GM15510 (cell line): ENCODE measurements around the gene TIPIN.

Experiments used
- POLR2A ChIP-seq: IDR thresholded peaks from 3 replicates; pipeline ENCODE4 v1.6.1; 2011; ENCODE audit warnings: borderline replicate concordance; ENCODE audit not compliant: insufficient read length; ENCODE audit errors: extremely low read depth

TIPIN gene

GRCh38 chr15:66389098-66389858 lies 32.8 kb upstream of the TIPIN start:
- no peak for TF ChIP-seq POLR2A

DNA sequence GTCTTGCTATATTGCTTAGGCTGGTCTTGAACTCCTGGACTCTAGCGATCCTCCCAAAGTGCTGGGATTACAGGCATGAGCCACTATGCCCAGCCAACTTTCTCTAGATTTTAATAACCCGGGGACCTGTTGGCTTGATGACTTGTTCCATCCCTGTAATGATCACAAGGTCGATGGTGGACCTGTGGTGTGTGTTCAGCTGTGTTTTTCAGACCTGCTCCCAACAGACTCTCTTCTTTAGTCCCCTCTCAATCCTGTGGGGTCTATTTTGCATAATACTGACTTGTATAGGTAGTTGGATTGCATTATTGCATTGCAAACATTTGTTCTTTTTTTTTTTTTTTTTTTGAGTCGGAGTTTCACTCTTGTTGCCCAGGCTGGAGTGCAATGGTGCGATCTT lies 32.1 kb upstream of the TIPIN start:
- TF ChIP-seq POLR2A, result no peak

- no peak for TF ChIP-seq POLR2A
Measured at GRCh38 chr15:66388043-66388363, 31.5 kb upstream of the TIPIN start.

GRCh38 chr15:66387163-66388042 lies 30.9 kb upstream of the TIPIN start:
- no peak for TF ChIP-seq POLR2A

DNA sequence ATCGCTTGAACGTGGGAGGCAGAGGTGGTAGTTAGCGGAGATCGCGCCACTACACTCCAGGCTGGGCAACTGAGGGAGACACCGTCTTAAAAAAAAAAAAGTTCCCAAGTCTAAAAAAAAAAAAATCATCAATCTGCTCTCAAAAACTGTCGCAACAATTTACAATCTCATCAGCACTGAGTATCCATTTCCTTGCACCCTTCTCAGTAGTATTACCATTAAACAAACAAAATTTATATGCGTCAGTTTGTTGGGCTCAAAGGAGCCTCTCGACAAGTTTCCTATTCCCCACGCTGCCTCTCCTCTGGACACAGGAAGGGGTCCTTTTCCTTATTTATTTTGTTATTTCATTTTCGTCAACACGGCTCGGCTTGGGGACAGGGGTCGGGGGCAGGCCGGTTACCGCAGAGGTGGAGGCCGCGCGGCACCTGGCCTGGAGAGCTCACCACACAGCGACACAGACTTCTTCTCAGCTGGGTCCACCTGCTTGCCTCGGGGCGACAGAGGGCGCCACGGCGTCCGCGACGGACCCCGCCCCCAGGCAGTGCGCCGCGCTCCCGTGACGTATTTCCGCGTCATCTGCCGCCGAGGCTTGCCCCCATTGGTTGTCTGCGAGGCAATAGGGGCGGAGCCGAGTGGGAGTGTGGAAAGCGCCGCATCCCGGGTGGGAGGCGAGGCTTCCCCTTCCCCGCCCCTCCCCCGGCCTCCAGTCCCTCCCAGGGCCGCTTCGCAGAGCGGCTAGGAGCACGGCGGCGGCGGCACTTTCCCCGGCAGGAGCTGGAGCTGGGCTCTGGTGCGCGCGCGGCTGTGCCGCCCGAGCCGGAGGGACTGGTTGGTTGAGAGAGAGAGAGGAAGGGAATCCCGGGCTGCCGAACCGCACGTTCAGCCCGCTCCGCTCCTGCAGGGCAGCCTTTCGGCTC lies 30.0 kb upstream of the TIPIN start, which contains the start of gene MAP2K1:
TSS of gene MAP2K1 (plus strand) at position 709 of the 920 bp plus-strand sequence. CDS start 436 bp downstream, outside the sequence.
- peak; percentile 76 for TF ChIP-seq POLR2A

GRCh38 chr15:66378814-66379430 lies 22.4 kb upstream of the TIPIN start:
- no peak for TF ChIP-seq POLR2A

DNA sequence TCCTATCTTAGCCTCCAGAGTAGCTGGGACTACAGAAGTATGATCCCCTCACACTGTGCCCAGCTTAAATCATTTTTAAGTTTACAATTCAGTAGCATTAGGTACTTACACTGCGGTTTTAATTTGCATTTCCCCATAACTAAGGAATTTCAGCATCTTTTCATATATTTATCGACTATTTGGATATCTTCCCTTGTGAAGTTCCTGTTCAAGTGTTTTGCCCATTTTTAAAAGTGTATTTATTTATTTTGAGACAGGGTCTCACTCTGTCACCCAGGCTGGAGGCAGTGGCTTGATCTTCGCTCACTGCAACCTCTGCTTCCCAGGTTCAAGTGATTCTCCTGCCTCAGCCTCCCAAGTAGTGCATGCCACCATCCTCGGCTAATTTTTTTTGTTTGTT lies 17.7 kb upstream of the TIPIN start:
- no peak for TF ChIP-seq POLR2A

DNA sequence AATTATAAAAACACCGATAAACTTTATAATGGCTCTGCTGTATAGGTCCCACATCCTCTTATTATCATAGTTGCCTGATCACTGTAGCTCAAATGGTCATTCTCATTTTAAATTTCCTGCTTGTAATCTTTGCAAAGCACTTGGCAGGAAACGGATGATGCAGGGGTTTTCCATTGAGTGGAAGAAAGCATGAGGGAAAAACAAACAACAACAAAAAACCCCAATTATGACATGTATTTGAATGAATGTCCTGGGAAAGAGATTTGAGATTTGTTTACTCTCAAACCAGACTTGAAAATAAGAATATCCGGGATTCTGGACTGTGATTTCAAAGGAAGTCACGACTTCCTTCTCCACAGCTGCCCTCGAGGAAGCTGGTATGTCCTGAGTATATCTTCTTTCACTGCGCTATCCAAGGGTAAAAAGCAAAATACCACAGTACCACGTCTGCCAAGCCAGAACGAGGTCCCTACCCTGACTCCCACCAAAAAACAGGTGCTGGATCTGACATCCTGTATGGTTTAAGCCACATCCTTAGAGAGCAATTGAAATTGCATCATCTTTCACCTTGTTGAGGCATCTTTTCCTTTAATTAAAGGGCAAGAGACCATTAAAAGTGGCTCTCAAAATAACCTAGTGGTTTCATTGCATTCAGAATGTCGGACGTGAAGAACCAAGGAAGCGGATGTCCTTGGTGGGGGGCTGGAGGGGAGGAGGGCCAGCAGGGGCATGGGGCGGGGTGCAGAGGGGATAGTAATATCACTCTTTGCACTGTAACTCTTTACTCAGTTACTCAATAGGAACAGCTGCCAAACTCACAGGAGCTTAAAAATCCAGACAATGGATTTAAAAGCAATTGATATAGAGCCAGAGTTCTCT lies 13.5 kb upstream of the TIPIN start:
- TF ChIP-seq POLR2A, result no peak

DNA sequence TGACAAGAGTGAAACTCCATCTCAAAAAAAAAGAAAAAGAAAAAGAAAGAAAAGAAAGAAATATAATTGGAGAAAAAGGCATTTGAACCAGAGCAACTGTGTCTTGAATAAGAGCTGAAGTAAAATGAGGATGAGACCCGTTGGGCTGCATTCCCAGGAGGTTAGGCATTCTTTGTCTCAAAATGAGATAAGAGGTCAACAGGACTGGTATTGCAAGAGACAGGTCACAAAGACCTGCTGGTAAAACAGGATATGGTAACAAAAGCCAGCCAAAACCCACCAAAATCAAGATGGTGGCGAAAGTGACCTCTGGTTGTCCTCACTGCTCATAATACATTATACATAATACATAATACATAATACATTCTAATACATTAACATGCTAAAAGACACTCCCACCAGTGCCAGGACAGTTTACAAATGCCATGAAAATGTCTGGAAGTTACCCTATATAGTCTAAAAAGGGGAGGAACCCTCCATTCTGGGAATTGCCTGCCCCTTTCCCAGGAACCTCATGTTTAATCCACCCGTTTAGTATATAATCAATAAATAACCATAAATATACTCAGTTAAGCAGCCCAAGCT lies 8.6 kb upstream of the TIPIN start:
- no peak for TF ChIP-seq POLR2A

- no peak for TF ChIP-seq POLR2A
Measured at GRCh38 chr15:66362776-66363175, 6.3 kb upstream of the TIPIN start.

DNA sequence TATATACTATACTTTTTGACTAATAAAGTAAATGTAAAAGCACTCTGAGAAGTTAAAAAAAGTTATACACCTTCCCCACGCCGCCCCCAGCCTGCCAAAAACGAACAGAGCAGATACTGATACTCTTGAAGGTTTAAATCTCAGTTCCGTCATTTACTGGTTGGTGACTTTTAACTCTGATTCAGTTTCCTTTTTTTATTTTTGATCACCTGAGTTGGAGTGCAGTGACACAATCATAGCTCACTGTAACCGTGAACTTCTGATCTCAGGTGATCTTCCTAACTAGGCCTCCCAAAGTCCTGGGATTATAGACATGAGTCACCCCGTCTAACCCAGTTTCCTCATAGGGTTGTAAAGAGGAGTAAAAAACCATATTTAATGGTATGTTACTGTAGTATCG lies 3.3 kb upstream of the TIPIN start:
- TF ChIP-seq POLR2A, result no peak

GRCh38 chr15:66356077-66356358 lies 467 bp downstream of the TIPIN start:
- TF ChIP-seq POLR2A, result no peak

- TF ChIP-seq POLR2A, result no peak
Measured at GRCh38 chr15:66328771-66329170, 27.7 kb downstream of the TIPIN start.
